Kidney (tissue), 14 donors: ENCODE results near the gene SPI1. TPM values are rescaled to one million over a fixed set of nuclear protein-coding genes. Genes with fewer than 3 reads are reported as not detected.
A peak's percentile ranks its signal among the peaks of the same experiment; 100 is the strongest.

Source experiments
- DNase-seq, 5 donors: peaks; one replicate each; pipeline ENCODE4 v3.0.0-alpha.2; 2013 to 2020
- FAIRE-seq: peaks from 2 replicates; lab custom pipeline; 2012; peaks lifted over from hg19 to GRCh38; lab: Jason Lieb, UNC
- H3K27ac ChIP-seq, 2 donors: one replicate each; pipeline ENCODE4 v1.7.0; 2013; ENCODE audit warnings: low read depth in 2 of 2, low read length in 2 of 2, inconsistent platforms in 1 of 2
- H3K27me3 ChIP-seq: one replicate; pipeline ENCODE4 v1.7.1; 2013; ENCODE audit warnings: low read length, inconsistent platforms; ENCODE audit not compliant: control insufficient read depth, insufficient read depth
- H3K36me3 ChIP-seq, 3 donors: one replicate each; pipeline versions ENCODE4 v1.7.0 to v1.7.1; 2013; ENCODE audit warnings: low read length in 3 of 3, control low read depth in 1 of 3, inconsistent platforms in 1 of 3; ENCODE audit not compliant: insufficient read depth in 3 of 3, control insufficient read depth in 2 of 3
- H3K4me1 ChIP-seq, 3 donors: one replicate each; pipeline versions ENCODE4 v1.7.0 to v1.7.1; 2013; ENCODE audit warnings: low read length in 3 of 3, inconsistent platforms in 1 of 3, low read depth in 1 of 3; ENCODE audit not compliant: control insufficient read depth in 2 of 3, insufficient read depth in 2 of 3
- H3K4me3 ChIP-seq, 3 donors: one replicate each; pipeline versions ENCODE4 v1.7.0 to v1.8.1; 2013; ENCODE audit warnings: low read length in 3 of 3, control low read depth in 1 of 3, inconsistent platforms in 1 of 3
- H3K9ac ChIP-seq, 3 donors: one replicate each; pipeline versions ENCODE4 v1.7.0 to v1.7.1; 2013; ENCODE audit warnings: low read length in 3 of 3, control low read depth in 1 of 3, inconsistent platforms in 1 of 3
- H3K9me3 ChIP-seq, 3 donors: one replicate each; pipeline versions ENCODE4 v1.7.0 to v1.7.1; 2013; ENCODE audit warnings: low read length in 3 of 3, control low read depth in 1 of 3, inconsistent platforms in 1 of 3; ENCODE audit not compliant: control insufficient read depth in 2 of 3, insufficient read depth in 1 of 3
- intact Hi-C: fragments of 100-400 bp; cut with DNase I; formaldehyde crosslinking; loops from one replicate; pipeline ENCODE4 v1.11.1; 2022
- polyA plus RNA-seq: library from polyadenylated mRNA; stranded (reverse); fragments of 350-450 nt; fragmentation: Illumina TruSeq; extraction: RNeasy Lipid Tissue Mini Kit (QIAGEN cat#74804); gene quantifications from one replicate; pipeline ENCODE4 v1.2.3, GENCODE V29; 2014; ENCODE audit warnings: low read depth, low replicate concordance; ENCODE audit not compliant: insufficient read depth
- total RNA-seq: library from RNA; stranded (reverse); fragmentation: NEBNext Ultra II Directional; extraction: Animal tissue kit (Norgen Biotek cat#: 25700); gene quantifications from one replicate; pipeline ENCODE4 v1.2.1, GENCODE V29; 2021
- TF ChIP-seq, protein P1 (sequence below): IDR thresholded peaks from 3 replicates; pipeline ENCODE4 v1.5.1; 2012; ENCODE audit warnings: mild to moderate bottlenecking, moderate library complexity, borderline replicate concordance; ENCODE audit not compliant: insufficient read depth; ENCODE audit errors: extremely low read depth
- donor health status: control.
- donor health status: control.
- donor health status: control.
- donor health status: control.
- donor health status: control.
- donor health status: DM: yes; HTN: yes; CAD: no.
- donor health status: Normal renal cell carcinoma (clear cell type).

SPI1 gene
- total and polyA plus RNA-seq, 2 donors from 2014 or later: 7.3 to 39.8 TPM

DNA sequence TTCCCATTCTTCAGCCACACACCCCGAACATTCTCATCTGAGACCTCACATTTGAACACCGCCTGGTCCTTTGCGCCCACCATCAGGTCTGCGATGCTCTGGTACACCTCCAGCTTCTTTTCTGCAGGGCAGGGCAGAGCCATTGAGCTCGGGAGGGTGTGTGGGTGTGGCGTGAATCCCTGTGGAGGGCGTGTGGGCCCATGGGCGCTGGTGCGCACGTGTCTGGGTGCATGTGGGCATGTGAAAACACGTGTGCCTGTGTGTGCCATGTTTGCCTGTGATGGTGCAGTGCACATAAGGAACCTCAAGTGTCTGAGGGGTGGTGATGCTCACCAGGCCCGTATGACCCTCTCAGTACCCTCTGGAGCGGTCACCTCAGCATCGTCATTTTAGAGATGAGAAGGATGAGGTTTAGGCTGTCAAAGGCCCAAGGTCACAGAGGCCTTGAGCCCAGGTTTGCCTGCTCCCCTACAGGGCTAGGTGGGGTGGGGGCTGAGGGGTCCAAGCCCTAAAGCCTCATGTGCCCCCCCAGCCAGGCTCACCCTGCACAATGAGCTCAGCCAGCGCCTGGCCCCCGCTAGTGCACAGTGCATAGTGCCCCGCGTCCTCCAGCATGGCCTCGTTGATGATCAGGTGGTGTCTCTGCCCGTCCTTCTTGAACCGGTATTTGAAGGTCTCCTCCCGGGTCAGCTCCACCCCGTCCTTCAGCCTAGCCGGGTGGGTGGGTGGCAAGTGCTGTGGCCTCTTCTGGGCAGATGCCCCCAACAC lies 36.1 kb downstream of the SPI1 start:
- Histone ChIP-seq H3K9me3 (no peaks in the 10 kb centered on the region), H3K27me3 (no peaks in the 10 kb centered on the region), H3K36me3 (no peaks in the 10 kb centered on the region), H3K4me3 (no peak overlapping the region), H3K9ac (no peak overlapping the region), H3K27ac (no peak overlapping the region), H3K4me1 (no peaks in the 10 kb centered on the region)
- TF ChIP-seq, protein P1, sequence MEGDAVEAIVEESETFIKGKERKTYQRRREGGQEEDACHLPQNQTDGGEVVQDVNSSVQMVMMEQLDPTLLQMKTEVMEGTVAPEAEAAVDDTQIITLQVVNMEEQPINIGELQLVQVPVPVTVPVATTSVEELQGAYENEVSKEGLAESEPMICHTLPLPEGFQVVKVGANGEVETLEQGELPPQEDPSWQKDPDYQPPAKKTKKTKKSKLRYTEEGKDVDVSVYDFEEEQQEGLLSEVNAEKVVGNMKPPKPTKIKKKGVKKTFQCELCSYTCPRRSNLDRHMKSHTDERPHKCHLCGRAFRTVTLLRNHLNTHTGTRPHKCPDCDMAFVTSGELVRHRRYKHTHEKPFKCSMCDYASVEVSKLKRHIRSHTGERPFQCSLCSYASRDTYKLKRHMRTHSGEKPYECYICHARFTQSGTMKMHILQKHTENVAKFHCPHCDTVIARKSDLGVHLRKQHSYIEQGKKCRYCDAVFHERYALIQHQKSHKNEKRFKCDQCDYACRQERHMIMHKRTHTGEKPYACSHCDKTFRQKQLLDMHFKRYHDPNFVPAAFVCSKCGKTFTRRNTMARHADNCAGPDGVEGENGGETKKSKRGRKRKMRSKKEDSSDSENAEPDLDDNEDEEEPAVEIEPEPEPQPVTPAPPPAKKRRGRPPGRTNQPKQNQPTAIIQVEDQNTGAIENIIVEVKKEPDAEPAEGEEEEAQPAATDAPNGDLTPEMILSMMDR: no peak
- DNase-seq (peak in 1 of 5 donors; percentile 65), FAIRE-seq (no peak)
- intact Hi-C loops: no loop called here

DNA sequence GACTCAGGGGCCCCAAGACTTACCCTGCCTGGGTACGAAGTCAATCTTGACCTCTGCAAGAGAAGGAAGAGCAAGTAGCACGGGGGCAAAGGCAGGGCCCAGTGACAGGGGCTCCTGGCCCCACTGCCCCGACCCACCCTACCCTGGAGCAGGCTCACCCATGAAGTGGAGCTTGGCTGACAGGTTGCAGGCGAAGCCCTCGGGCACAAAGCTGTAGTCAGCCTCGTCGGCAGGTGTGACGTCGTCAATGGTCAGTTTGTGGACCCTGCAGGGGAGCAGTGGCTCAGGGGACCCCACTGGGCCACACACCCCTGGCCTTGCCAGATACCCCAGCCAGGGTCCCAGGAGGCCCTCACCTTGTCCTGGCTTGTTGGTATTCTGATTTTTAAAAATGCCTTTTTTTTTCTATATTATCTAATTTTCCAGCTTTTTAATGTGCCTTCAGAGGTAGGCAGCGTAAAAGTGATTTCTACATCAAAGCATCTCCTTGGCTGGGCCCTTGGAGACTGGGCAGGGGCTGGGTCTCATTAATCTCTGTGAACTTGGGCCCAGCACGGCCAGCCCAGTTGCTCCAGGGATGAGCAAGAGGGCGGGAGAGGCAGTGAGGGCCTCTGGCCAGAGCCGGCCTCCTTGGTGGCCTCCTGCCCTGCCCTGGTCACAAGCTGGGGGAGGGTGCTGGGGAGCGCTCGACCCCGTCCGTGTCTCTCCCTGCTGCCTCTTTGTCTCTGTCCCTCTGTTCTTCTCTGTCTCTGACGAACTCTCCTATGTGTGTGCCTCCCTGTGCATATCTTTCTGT lies 37.2 kb downstream of the SPI1 start:
- Histone ChIP-seq H3K4me3 (no peak overlapping the region), H3K27me3 (no peaks in the 10 kb centered on the region), H3K36me3 (no peaks in the 10 kb centered on the region), H3K9me3 (no peaks in the 10 kb centered on the region), H3K27ac (no peak overlapping the region), H3K9ac (no peak overlapping the region), H3K4me1 (no peaks in the 10 kb centered on the region)
- TF ChIP-seq, protein P1: no peak
- DNase-seq (peak in 2 of 5 donors; percentile 25 to 60), FAIRE-seq (no peak)
- intact Hi-C loops: no loop called here

DNA sequence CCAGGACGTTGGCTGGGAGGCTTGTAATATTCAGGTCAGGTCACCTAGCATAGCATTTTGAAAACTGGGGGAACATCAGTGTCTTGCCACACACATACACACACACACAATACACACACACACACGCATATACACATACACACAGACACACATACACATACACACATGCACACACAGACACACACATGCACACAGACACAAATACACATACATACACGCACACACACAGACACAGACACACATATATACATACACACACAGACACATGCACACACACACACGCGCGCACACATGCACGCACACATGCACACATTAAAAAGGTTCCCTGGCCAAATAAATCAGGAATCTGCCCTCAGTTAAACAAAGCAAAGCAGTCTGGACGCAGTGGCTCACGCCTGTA lies 38.3 kb downstream of the SPI1 start:
- no peak overlapping the region for H3K9ac ChIP-seq
- no peaks in the 10 kb centered on the region for H3K9me3 ChIP-seq
- TF ChIP-seq, protein P1: no peak
- no peaks in the 10 kb centered on the region for H3K27me3 ChIP-seq
- FAIRE-seq (no peak), DNase-seq (no peak)
- H3K27ac ChIP-seq: no peak overlapping the region
- H3K4me1 ChIP-seq: no peaks in the 10 kb centered on the region
- H3K36me3 ChIP-seq: no peaks in the 10 kb centered on the region
- H3K4me3 ChIP-seq: no peak overlapping the region
- intact Hi-C loops: no loop called here
